GM15510 (cell line): Measurements from ENCODE around the gene NKAIN4.

Source experiments
- POLR2A ChIP-seq: IDR thresholded peaks from 3 replicates; pipeline ENCODE4 v1.6.1; 2011; ENCODE audit warnings: borderline replicate concordance; ENCODE audit not compliant: insufficient read length; ENCODE audit errors: extremely low read depth

Gene NKAIN4

DNA sequence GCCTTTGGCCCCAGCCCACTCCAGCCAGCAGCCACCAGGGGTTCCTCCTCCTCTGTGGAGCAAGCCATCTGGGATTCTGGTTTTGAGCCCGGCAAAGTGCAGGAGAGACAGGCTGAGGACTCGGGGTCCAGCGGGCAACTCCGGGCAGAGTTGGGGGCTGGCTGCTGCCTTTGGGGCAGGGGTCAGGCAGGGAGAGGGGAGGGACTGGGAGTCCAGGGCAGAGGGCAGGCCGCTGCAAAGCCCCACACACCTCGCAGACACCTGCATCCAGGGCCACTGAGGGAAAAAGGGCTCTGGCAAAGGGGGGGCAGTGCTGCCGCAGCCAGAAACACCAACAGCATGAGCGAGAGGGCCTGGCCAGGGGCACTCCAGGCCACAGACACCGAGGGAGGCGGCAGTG, 9.8 kb downstream of the NKAIN4 start:
- TF ChIP-seq POLR2A = no peak

DNA sequence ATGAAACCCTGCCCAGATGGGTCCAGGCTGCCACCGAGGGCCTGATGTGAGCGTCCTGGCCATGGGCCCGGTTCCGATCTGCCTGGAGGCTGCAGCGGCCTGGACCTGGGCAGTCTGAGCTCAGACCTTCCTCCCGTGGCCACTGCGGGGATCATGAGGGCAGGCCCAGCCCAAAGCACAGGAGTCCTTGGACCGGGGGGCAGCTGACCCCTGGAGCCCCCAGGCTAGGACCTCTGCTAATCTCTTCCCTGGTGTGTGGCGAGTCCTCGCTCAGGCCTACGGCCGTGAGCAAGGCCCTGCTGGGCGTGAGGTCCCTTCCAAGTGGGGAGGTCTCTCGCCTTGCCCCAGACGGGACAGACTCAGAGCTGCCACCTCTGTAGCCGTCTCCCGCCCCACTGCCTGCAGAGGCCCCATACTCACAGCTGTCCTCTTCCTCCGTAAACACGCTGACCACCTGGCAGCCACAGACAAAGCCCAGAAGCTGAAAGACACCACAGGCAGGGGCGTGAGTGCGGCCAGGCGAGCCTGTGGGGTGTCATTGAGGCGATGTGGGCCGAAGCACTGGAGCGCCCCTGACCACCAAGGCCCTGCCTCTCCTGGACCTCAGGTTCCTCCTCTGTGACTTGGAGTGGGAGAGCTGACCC, 10.5 kb downstream of the NKAIN4 start:
- TF ChIP-seq POLR2A = no peak

DNA sequence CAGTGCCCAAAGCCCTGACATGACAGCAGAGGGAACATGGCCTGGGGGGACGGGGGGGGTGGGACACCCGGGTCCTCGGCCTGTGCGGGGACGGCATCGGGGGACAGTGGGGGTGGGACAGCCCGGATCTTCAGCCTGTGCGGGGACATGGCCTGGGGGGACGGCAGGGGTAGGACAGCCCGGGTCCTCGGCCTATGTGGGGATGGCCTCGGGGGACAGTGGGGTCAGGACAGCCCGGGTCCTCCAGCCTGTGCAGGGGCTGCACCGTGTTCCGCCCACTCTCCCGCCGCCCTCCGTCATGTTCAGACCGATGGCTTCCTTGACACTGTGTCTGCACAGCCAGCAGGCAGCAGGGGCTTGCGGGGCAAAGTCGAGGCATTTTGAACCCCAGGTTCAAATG, 11.5 kb downstream of the NKAIN4 start:
- no peak for TF ChIP-seq POLR2A

DNA sequence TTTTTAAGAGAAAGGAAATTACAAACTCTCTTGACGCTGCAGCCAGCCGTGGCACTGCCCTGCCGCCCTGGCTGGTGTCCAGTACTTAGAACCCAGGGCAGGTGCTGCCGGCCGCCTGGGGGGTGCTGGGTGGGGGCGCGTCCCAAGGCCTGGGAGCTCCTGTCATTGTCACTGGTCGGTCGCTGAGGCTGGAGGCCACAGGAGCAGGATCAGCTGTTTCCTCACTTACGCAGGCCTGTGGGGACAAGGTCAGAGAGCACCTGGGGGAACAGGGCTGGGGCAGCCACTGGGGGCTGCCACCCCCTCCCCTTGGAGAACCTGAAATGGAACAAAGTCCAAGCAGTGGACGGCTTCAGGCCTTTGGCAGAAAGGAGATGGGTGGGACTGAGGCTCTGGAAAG, 13.0 kb downstream of the NKAIN4 start:
- no peak for TF ChIP-seq POLR2A

DNA sequence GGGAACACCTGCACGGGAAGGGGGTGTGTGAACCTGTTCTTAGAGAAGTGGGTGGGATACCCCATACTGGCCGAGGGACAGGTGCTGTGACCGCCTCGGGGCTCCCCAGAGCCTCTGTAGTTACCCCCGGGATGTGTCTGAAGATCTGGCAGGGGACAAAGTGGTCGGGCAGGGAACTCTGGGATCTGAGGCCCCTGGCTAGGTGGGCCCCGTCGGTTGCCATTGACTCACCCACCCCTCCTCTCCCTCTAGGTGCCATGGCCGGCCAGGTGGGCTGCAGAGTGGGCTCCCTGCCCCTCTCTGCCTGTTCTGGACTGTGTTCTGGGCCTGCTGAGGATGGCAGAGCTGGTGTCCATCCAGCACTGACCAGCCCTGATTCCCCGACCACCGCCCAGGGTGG, 14.3 kb downstream of the NKAIN4 start:
- no peak for TF ChIP-seq POLR2A

DNA sequence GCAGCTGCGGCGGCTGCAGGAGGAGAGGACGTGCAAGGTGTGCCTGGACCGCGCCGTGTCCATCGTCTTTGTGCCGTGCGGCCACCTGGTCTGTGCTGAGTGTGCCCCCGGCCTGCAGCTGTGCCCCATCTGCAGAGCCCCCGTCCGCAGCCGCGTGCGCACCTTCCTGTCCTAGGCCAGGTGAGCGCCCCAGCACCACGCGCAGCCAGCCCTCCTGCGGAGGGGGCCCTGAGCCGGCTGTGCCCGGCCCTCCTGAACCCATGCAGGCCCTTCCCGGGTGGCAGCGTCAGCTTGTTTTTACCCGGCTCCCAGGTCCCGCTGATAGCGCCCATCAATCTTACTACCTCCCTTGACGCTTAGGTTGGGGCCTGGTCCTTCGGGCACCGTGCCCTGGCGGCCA, 14.8 kb downstream of the NKAIN4 start:
- no peak for TF ChIP-seq POLR2A

DNA sequence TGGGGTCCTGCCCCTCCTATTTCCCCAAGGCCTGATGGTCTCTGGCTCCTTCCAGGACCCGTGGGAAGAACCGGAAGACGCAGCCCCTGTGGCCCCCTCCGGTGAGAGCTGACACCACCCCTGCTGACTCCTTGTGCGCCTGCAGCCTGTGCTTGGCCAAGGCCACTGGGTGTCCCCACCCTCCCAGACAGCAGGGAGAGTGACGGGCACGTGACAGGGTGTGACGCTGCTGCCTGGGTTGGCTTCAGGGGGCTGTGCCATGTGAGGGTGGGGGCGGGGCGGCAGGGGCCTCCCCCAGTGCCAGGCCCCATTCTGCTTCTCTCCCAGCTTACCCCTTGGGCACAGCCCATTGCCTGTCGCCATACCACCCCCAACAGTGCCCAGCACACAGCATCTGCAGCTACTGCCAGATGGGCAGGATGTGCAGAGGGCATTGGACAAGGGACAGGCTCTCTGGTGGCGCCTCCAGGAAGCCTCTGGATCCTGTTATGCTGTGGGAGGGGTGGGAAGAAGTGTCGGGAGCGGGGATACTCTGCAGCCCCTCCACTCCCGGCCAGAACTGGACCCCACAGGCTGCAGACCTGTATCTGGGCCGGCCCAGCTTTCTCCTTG, 15.6 kb downstream of the NKAIN4 start:
- no peak for TF ChIP-seq POLR2A

DNA sequence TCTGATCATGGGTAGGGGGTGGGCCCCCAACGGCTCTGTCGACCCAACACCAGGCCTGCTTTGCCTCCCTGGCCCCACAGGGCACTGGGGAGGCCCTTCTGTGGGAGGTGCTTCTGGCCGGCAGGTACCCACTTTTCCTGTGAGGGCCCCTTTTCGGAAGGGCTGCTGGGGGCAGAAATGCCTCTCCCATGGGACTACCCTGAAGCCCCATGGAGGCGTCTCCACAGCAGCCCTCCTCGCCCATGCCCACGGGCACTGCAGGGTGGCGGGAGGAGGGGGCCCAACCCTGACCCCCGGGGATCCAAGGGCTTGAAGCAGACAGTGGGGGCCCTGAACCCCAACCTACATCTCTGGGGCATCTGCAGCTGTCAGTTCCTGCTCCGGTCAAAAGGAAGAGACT, 16.2 kb downstream of the NKAIN4 start:
- no peak for TF ChIP-seq POLR2A

DNA sequence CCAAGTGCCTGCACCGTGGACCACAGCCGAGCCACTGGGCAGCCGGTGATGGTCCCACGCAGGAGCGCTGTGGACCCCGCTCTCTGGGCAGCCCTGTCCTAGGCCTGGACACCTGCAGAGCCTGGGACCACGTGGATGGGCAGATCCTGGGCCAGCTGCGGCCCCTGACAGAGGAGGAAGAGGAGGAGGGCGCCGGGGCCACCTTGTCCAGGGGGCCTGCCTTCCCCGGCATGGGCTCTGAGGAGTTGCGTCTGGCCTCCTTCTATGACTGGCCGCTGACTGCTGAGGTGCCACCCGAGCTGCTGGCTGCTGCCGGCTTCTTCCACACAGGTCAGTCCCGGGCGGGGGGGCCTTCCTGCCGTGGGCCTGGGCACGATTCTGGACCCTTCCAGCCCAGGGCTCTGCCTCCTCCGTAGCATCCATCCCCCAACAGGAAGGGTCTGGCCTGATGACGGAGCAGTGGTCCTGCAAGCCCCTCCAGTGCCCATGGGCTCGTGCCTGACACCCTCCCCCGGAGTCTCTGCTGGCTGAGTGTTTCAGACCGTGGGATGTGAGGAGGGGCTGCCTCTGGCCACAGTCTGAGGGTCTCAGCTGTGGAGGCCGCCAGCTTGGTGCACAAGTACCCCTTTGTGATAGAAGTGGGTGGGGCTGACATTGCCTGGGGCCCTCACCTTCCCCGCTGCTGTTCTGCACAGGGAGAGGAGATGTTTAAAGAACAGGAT, 18.0 kb downstream of the NKAIN4 start:
- TF ChIP-seq POLR2A = no peak

DNA sequence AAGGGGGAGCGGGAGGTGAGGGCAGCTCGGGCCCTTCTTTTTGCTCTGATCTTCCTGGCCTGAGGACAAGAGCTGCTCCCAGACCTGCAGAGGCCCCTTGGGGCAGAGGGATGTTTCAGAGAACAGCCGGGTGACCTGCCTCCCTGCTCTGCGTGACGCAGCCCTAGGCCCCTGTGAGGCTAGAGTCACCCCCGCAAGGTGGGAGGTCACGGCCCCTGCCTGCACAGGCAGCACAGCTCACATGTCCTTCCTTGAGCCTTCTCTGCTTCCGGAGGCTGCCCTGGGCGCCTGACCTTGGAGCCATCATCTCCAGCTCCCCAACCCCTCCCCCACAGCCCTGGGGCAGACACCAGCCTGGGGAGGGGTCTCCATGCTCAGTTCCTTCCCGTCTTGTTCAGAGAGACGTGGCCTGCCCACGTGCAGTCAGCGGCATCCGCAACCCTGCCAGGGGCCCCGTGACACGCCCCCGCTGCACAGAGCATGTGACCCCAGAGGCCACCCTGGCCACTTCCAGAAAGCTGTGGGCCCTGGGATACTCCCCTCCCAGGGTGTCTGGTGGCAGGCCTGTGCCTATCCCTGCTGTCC, 18.8 kb downstream of the NKAIN4 start, which contains the start of gene BIRC7:
BIRC7 (plus strand) TSS at position 507 of the 585 bp plus-strand sequence. CDS start 192 bp downstream, outside the sequence.
- no peak for TF ChIP-seq POLR2A

DNA sequence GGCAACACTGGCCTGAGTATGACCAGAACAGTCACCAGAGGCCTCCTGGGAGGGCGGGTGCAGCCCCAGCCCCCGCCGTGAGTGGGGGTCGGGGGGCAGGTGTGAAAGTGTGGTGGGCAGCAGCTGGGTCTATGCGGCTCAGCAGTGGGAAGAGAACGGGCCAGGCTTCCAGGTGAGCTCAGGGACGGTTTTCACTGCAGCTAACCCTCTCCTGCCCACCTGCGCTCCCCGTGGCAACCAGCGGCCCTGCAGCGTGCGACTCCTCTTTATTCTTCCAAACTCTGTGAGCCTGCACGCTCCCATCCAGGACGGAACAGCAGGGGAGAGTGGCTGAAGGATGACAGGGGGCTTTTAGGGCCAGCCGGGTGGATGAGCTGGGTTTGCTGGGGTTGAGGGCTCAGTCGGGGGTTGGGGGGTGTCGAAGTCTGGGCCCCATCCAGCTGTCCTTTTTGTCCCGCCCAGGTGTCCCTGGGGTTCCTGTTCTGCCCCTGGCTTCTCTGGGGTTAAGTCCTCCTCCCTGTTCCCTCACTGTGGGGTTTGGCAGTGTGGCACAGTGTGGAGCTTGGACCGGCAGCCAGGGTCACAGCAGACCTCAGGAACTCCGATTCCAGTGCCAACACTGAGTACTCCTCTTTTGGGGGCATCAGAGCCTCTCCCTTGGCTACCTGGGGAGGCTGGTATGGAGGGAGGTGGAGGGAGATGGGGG, 19.4 kb downstream of the NKAIN4 start:
- no peak for TF ChIP-seq POLR2A

DNA sequence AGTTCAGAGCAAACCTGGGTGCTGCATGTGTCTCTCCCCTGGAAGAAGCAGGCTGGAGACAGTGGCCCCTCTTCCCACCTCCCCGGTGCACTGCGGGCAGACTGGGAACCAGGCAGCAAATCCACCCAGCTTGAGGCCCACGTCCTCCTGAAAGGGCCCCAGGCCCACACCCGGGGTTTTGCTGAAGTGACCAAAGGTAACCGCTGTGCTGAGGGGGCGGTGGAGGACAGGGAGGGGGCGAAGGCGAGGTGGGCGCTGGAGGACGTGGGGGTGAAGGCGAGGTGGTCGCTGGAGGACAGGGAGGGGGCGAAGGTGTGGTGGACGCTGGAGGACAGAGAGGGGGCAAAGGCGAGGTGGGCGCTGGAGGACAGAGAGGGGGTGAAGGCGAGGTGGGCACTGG, 20.3 kb downstream of the NKAIN4 start:
- TF ChIP-seq POLR2A = no peak

DNA sequence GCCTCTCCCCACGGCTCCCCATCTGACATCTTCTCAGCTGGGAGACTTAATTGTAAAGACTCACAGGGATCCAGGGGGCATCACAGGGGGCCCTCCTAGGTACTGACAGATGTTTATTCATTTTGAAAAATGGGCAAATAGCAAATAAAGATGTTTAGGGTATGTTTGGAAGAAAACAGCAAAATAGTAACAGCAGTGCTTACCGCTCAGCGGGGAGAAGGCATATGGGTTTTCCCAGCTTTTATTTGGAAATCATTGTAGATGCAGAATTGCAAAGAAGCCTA, 21.3 kb downstream of the NKAIN4 start:
- no peak for TF ChIP-seq POLR2A

DNA sequence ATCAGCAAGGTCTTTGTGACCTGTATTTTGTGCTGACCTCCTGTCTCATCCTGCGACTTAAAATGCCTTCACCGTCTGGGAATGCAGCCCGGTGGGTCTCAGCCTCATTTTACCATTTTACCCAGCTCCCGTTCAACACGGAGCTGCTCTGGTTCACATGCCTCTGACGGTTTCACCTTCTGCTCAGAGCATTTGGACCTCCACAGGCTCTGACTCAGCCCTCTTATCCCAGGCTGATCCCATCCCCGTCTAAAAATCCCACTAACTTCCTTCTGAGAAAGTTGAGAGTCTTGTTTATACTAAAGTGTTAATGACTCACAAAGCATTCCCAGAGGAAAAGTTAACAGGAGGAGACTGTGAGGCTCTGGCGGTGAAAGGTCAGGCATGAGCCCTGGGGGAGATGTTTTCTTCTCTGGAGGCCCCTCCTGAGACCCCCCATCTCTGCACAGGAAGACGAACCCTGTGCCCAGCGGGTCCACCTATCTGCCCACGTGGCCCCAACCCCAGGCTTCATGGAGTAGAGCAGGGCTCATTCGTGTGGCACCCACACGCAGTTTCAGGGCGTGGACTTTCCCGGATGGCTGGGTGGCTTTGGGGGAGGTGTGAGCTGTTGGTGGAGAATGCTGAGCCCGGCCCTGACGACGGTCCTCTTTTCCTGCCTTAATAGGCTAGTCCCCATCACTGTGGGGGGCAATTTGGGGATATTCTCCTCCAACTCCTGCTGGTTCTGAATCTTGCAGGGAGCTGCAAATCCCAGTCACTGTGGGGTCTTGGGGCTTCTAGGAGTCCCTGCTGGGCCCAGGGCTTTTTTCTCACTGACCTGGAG, 21.8 kb downstream of the NKAIN4 start:
- TF ChIP-seq POLR2A = no peak
